ENCODE results near the gene GADD45B. TPM values are rescaled to one million over a fixed set of nuclear protein-coding genes. Genes with fewer than 3 reads are reported as not detected.

GADD45B gene
- total RNA-seq, 3 donors from 2014 or later = 136 to 301 (median 172) TPM

DNA sequence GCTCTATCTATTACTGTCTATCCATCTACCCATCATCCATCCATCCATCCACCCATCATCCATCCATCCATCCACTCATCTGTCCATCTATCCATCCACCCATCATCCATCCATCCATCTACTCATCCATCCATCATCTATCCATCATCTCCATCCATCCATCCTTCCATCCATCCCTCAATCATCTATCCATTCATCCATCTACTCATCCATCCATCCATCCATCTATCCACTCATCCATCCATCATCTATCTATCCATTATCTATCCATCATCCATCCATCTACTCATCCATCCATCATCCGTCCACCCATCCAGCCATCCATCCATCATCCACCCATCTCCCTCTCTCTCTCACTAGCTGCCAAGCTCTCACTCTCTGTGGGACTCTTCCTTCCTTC lies 35.4 kb upstream of the GADD45B start:
- Histone ChIP-seq H3K27me3 (no peaks in the 10 kb centered on the region), H3K9me3 (no peaks in the 10 kb centered on the region), H3K27ac (no peak overlapping the region), H3K4me3 (no peak overlapping the region), H3K4me1 (no peaks in the 10 kb centered on the region), H3K36me3 (no peaks in the 10 kb centered on the region)
- DNase-seq (ENCODE audit: low spot score in 2 of 2) = no peak
- TF ChIP-seq POLR2AphosphoS5 (IDR thresholded peaks at IDR 0.05) (no peak), POLR2A (IDR thresholded peaks at IDR 0.05) (no peak)
- TF ChIP-seq, protein P1, sequence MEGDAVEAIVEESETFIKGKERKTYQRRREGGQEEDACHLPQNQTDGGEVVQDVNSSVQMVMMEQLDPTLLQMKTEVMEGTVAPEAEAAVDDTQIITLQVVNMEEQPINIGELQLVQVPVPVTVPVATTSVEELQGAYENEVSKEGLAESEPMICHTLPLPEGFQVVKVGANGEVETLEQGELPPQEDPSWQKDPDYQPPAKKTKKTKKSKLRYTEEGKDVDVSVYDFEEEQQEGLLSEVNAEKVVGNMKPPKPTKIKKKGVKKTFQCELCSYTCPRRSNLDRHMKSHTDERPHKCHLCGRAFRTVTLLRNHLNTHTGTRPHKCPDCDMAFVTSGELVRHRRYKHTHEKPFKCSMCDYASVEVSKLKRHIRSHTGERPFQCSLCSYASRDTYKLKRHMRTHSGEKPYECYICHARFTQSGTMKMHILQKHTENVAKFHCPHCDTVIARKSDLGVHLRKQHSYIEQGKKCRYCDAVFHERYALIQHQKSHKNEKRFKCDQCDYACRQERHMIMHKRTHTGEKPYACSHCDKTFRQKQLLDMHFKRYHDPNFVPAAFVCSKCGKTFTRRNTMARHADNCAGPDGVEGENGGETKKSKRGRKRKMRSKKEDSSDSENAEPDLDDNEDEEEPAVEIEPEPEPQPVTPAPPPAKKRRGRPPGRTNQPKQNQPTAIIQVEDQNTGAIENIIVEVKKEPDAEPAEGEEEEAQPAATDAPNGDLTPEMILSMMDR (IDR thresholded peaks at IDR 0.05) = no peak
- intact Hi-C loops (cut with DNase I; ENCODE audit: low total_unique reads) = loop anchor here (5.0 kb wide), 1 partner anchor 882 kb away; no protein-coding TSS in a partner anchor

DNA sequence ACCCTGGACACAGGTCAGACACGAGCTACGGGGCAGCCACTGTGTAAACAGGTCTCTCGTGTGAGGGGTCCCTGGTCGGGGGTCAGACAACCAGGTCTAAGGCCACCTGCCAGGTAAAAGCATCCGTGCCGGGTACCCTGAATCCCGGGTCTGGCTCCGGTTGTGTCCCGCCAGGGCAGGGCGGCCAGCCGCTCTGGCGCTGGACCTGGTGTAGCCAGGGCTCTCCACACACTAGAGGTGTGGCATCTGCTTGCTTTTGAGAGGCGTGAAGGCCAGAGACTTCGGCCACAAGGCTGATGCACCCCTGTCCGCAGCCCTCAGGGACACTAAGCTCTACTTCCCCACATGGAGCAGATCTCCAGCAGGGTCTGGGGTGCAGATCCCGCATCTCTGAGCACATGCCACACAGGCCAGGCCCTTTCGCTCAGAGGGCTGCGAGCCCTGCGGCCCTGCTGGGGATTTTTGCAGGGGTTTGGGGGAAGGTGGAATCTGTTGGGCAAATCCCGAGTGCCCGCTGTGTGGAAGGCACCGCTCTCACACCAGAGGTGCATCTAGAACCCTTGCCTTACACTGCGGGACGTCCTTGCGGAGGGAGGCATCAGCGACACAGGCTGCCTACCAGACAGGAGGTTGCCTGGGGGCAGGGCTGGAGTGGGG lies 34.7 kb upstream of the GADD45B start:
- no peaks in the 10 kb centered on the region for H3K9me3 ChIP-seq
- no peaks in the 10 kb centered on the region for H3K27me3 ChIP-seq
- H3K27ac ChIP-seq = no peak overlapping the region
- intact Hi-C loops (cut with DNase I; ENCODE audit: low total_unique reads) = loop anchor here (5.0 kb wide), 1 partner anchor 881 kb away; no protein-coding TSS in a partner anchor
- no peaks in the 10 kb centered on the region for H3K4me1 ChIP-seq
- H3K36me3 ChIP-seq = no peaks in the 10 kb centered on the region
- no peak for TF ChIP-seq POLR2AphosphoS5 (IDR thresholded peaks at IDR 0.05)
- no peak for TF ChIP-seq POLR2A (IDR thresholded peaks at IDR 0.05)
- TF ChIP-seq, protein P1 (IDR thresholded peaks at IDR 0.05) = no peak
- H3K4me3 ChIP-seq = no peak overlapping the region
- DNase-seq (ENCODE audit: low spot score in 2 of 2) = no peak

DNA sequence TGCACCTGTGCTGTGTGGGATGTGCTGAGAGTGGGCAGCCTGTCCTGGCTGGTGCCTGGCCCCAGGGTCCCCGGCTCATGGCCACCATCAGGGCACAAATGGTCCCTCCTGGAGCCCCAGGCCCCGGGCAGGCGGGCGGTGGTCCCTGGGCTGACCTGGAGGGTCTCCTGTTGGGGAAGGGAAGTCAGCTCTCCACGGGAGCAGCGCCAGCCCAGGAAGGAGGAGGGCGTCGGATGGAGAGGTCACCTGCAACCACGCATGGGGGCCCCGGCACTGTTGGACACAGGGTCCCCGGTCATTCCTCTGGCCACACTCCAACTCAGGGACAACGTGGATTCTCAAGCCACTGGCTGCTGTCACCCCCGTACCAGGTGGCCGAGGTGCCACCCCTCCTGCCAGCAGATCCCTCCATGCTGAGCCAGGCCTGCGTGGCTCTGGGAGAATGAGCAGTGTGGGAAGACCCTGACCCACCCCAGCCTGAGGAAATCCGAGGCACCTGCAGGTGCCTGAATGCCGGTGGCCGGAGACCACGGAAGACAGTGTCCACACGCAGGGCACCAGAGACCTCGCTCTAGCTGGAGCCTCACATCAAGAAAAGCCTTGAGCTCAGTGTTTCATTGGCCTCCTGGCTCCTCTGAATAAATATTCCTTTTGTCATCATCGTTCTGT lies 32.7 kb upstream of the GADD45B start:
- H3K36me3 ChIP-seq = no peaks in the 10 kb centered on the region
- no peak overlapping the region for H3K4me3 ChIP-seq
- intact Hi-C loops (cut with DNase I; ENCODE audit: low total_unique reads) = loop anchor here (5.0 kb wide), 1 partner anchor 879 kb away; no protein-coding TSS in a partner anchor
- no peak overlapping the region for H3K27ac ChIP-seq
- TF ChIP-seq POLR2AphosphoS5 (IDR thresholded peaks at IDR 0.05) (no peak), POLR2A (IDR thresholded peaks at IDR 0.05) (no peak)
- TF ChIP-seq, protein P1 (IDR thresholded peaks at IDR 0.05) = no peak
- no peaks in the 10 kb centered on the region for H3K9me3 ChIP-seq
- H3K27me3 ChIP-seq = no peaks in the 10 kb centered on the region
- no peak for DNase-seq (ENCODE audit: low spot score in 2 of 2)
- H3K4me1 ChIP-seq = no peaks in the 10 kb centered on the region

DNA sequence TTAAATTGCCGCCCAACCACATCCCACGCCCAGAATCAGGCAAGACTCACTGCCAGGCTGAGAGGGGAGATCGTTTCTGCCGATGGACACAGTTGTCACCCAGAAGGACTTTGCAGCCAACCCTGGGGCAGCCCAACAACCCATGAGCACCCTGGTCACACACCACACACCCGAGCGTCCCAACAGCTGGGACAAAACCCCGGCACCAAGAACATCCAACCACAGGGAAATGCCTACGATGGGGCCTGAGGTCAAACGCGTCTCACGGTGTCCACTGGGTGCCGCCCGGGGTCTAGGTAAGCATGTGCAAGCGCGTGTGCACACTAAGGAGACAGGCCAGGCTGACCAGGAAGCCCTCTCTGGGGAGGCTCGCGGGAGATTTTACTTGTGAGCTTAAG lies 32.1 kb upstream of the GADD45B start:
- H3K4me1 ChIP-seq = no peaks in the 10 kb centered on the region
- H3K27ac ChIP-seq = no peak overlapping the region
- no peaks in the 10 kb centered on the region for H3K36me3 ChIP-seq
- H3K4me3 ChIP-seq = no peak overlapping the region
- TF ChIP-seq POLR2A (IDR thresholded peaks at IDR 0.05) (no peak), POLR2AphosphoS5 (IDR thresholded peaks at IDR 0.05) (no peak)
- TF ChIP-seq, protein P1 (IDR thresholded peaks at IDR 0.05) = no peak
- no peaks in the 10 kb centered on the region for H3K27me3 ChIP-seq
- intact Hi-C loops (cut with DNase I; ENCODE audit: low total_unique reads) = loop anchor here (5.0 kb wide), 1 partner anchor 879 kb away; no protein-coding TSS in a partner anchor
- no peaks in the 10 kb centered on the region for H3K9me3 ChIP-seq
- no peak for DNase-seq (ENCODE audit: low spot score in 2 of 2)

Measured in breast epithelium (tissue), 4 donors.